Chondrocyte (in vitro differentiated cells): ENCODE measurements around the gene TRERF1. TPM values are rescaled to one million over a fixed set of nuclear protein-coding genes. Genes with fewer than 3 reads are reported as not detected.
"Not testable (repeated sequence)": the region's sequence is repeated elsewhere in the genome, so short reads cannot be mapped to it uniquely, and the experiment has no call there.

Experiments used
- DNase-seq: peaks from one replicate; pipeline ENCODE4 v3.0.0; 2021; ENCODE audit warnings: mixed read lengths, low spot score
- H3K27ac Mint-ChIP-seq: one replicate; pipeline ENCODE4 v1.8.0; 2021; ENCODE audit warnings: mild to moderate bottlenecking, moderate library complexity, mixed read lengths; ENCODE audit not compliant: unreplicated experiment
- H3K27me3 Mint-ChIP-seq: 2 replicates; pipeline ENCODE4 v1.8.0; 2021; ENCODE audit warnings: low read depth, mixed read lengths
- H3K36me3 Mint-ChIP-seq: 2 replicates; pipeline ENCODE4 v1.8.0; 2021; ENCODE audit warnings: low read depth, mixed read lengths
- H3K4me1 Mint-ChIP-seq: 2 replicates; pipeline ENCODE4 v1.8.0; 2021; ENCODE audit warnings: low read depth, mild to moderate bottlenecking, mixed read lengths
- H3K4me3 Mint-ChIP-seq: one replicate; pipeline ENCODE4 v1.8.0; 2021; ENCODE audit warnings: mild to moderate bottlenecking, moderate library complexity, mixed read lengths; ENCODE audit not compliant: unreplicated experiment
- H3K9me3 Mint-ChIP-seq: 2 replicates; pipeline ENCODE4 v1.8.0; 2021; ENCODE audit warnings: low read depth, mixed read lengths
- total RNA-seq: library from RNA; stranded (reverse); gene quantifications from 3 replicates; pipeline ENCODE4 v1.2.1, GENCODE V29; 2021
- TF ChIP-seq, protein P1 (sequence below): fragments of 200-600 bp; sonication (generic); IDR thresholded peaks from 2 replicates; pipeline ENCODE4 v1.5.0; 2021; ENCODE audit warnings: antibody characterized with exemption, mild to moderate bottlenecking, moderate library complexity

The TRERF1 gene
- total RNA-seq, 1 donor from 2014 or later = 1.8 TPM

DNA sequence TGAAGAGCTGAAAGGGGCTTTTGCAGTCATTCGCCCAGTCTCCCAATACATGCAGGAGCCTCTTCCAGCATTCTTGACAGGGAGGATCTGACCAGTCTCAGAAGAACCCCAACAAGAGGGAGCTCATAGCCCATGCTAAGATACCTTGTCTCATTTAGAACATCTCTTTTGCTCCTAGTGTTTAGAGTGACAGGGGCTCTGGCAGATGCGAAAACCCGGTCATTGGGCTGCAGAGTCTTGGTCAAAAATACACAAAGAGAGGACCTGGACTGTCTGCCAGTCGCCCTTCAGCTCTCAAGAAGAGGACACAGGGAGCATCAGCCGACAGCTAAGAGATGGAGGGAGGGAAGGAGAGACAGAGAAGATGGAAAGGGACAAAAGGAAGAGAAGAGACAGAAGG is 257.7 kb downstream of the TRERF1 start:
- H3K4me3 Mint-ChIP-seq = no peak overlapping the region
- peak overlapping the region; percentile 32 for H3K27ac Mint-ChIP-seq
- H3K9me3 Mint-ChIP-seq = no peaks in the 10 kb centered on the region
- peaks cover 26% of the 10 kb centered on the region for H3K4me1 Mint-ChIP-seq
- H3K36me3 Mint-ChIP-seq = peaks cover 2% of the 10 kb centered on the region
- no peak for DNase-seq
- TF ChIP-seq, protein P1, sequence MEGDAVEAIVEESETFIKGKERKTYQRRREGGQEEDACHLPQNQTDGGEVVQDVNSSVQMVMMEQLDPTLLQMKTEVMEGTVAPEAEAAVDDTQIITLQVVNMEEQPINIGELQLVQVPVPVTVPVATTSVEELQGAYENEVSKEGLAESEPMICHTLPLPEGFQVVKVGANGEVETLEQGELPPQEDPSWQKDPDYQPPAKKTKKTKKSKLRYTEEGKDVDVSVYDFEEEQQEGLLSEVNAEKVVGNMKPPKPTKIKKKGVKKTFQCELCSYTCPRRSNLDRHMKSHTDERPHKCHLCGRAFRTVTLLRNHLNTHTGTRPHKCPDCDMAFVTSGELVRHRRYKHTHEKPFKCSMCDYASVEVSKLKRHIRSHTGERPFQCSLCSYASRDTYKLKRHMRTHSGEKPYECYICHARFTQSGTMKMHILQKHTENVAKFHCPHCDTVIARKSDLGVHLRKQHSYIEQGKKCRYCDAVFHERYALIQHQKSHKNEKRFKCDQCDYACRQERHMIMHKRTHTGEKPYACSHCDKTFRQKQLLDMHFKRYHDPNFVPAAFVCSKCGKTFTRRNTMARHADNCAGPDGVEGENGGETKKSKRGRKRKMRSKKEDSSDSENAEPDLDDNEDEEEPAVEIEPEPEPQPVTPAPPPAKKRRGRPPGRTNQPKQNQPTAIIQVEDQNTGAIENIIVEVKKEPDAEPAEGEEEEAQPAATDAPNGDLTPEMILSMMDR = no peak
- no peaks in the 10 kb centered on the region for H3K27me3 Mint-ChIP-seq

DNA sequence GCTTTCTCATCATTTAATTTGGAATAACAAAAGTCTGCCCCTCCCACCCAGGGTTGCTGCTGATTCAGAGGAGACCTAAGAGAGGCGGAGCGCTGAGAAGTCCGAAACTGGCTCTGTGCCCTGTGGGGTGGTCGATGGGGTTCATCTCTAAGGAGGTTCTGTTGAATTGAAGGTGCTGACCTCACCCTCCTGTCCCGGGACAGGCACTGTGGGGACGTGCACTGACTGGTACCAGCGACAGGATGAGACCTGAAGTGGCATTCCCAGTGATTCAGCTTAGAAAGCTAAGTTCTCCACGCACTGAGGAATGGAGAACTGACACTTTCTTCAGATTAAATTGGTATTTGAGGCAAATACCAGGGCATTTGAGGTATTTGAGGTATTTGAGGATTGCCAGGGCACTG is 258.2 kb downstream of the TRERF1 start:
- no peaks in the 10 kb centered on the region for H3K9me3 Mint-ChIP-seq
- TF ChIP-seq, protein P1 = no peak
- H3K27ac Mint-ChIP-seq = peak overlapping the region; percentile 57
- H3K27me3 Mint-ChIP-seq = no peaks in the 10 kb centered on the region
- H3K4me1 Mint-ChIP-seq = peaks cover 26% of the 10 kb centered on the region
- DNase-seq = no peak
- H3K4me3 Mint-ChIP-seq = peak overlapping the region; percentile 41
- peaks cover 2% of the 10 kb centered on the region for H3K36me3 Mint-ChIP-seq

DNA sequence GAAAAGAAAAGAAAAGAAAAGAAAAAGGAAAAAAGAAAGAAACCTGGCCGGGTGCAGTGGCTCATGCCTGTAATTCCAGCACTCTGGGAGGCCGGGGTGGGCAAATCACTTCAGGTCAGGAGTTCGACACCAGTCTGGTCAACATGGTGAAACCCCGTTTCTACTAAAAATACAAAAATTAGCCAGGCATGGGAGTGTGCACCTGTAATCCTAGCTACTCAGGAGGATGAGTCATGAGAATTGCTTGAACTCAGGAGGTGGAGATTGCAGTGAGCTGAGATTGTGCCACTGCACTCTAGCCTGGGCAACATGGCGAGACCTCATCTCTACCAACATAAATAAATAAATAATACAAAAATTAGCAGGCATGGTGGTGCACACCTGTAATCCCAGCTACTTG is 259.3 kb downstream of the TRERF1 start:
- H3K9me3 Mint-ChIP-seq, H3K27me3 Mint-ChIP-seq, H3K36me3 Mint-ChIP-seq, H3K27ac Mint-ChIP-seq, H3K4me3 Mint-ChIP-seq, DNase-seq: not testable (repeated sequence)
- H3K4me1 Mint-ChIP-seq = peaks cover 26% of the 10 kb centered on the region

DNA sequence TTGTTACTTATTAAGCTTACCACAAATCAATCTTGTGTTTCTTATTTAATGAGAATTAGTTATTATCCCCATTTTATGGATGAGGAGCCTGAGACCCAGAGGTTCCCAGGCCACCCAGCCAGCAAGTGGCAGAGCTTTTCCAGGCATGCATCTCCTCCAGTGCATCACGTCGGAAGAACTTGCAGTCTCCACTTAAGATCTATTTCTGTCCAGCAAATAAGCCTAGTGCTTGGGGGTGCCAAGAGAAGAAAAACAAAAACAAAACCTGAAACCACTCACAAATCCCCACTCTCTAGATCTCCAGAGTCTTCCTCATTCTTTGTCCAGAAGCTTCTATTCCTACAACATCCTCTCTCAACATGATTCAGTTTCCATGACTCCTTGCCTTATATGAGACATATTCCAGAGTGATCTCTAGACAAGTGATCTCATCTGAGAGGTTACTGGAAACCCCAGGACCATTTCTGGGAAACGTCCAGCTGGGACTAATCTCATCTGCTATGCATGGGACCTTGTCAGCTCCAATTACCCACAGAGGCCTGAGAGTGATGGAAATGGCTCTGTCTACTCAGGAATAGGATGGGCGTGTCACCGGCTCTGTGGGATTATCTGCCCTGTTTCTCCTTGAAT is 261.1 kb downstream of the TRERF1 start:
- Mint-ChIP-seq H3K27ac (peak overlapping the region; percentile 52), H3K4me1 (peaks cover 26% of the 10 kb centered on the region), H3K36me3 (peaks cover 2% of the 10 kb centered on the region), H3K27me3 (no peaks in the 10 kb centered on the region), H3K9me3 (no peaks in the 10 kb centered on the region), H3K4me3 (no peak overlapping the region)
- DNase-seq = no peak
- TF ChIP-seq, protein P1 = no peak

DNA sequence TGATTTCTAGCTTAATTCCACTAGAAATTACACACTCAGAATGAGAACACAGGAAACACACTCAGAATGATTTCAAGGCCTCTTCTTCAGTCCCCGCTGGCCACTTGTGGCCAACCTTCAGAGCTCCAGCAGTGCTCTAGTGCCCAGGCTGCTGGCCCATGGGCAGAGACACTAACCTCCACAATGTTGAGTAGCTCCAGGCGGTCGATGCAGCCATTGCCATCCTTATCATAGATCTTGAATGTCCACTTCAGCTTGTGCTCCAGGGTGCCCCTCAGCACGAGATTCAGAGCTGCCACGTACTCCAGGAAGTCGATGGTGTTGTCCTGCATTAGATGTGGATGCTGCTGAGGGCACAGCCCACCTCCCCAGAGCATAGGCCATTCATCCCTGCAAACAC is 263.3 kb downstream of the TRERF1 start:
- no peaks in the 10 kb centered on the region for H3K9me3 Mint-ChIP-seq
- H3K36me3 Mint-ChIP-seq = no peaks in the 10 kb centered on the region
- DNase-seq = no peak
- no peaks in the 10 kb centered on the region for H3K27me3 Mint-ChIP-seq
- H3K4me1 Mint-ChIP-seq = peaks cover 18% of the 10 kb centered on the region
- TF ChIP-seq, protein P1 = no peak
- H3K4me3 Mint-ChIP-seq = no peak overlapping the region
- no peak overlapping the region for H3K27ac Mint-ChIP-seq

DNA sequence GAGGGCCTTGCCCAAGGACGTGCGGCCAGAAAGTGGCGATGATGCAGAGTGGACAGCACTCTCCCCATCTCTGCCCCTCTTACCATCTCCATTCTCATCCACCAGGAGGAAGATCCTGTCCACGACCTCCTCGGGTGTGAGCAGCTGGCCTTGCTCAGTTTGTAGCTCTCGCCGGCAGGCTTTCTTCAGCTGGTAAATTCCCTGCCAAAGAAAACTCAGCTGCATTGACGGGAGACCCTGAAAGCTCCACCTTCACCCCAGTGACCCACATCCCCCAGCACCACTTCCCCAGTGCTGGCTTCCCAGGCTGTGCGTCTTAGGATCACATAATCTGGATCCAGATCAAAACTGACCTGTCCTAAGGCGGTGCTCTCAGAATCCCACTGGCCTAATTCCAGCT is 266.1 kb downstream of the TRERF1 start:
- TF ChIP-seq, protein P1 = no peak
- no peak for DNase-seq
- Mint-ChIP-seq H3K4me3 (no peak overlapping the region), H3K36me3 (no peaks in the 10 kb centered on the region), H3K27ac (no peak overlapping the region), H3K27me3 (no peaks in the 10 kb centered on the region), H3K9me3 (no peaks in the 10 kb centered on the region), H3K4me1 (peaks cover 3% of the 10 kb centered on the region)
